SIG-M5 treated with dmso at 0.1 percent for 504 hours (cell line): ENCODE measurements around the gene PSMD2.
"Not testable (repeated sequence)": the region's sequence is repeated elsewhere in the genome, so short reads cannot be mapped to it uniquely, and the experiment has no call there.

ENCODE experiments used
- DNase-seq: peaks from one replicate; lab custom pipeline; 2025; ENCODE audit not compliant: unreplicated experiment; lab: John Stamatoyannopoulos, UW

The PSMD2 gene

DNA sequence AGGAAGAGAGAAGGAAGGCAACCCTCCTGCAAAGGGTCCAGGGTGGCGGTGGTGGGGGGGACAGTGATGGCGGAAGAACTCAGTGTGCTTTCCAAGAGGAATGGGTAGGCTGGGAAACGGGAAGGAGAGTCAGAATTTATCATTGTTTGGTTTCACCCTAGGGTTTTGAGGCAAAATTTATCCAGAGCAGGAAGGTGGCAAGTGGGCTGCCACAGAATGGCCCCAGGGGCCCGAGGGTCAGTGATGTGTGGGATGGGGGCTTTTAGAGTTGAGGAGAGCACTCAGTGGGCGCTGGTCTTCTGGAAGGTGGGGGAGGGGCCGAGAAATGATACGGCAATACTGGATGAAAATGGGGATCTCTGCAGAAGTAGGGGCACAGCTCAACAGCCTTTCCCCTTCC is 38.9 kb downstream of the PSMD2 start:
- no peak for DNase-seq

GRCh38 chr3:184338511-184338945 is 39.5 kb downstream of the PSMD2 start:
- DNase-seq = no peak

DNA sequence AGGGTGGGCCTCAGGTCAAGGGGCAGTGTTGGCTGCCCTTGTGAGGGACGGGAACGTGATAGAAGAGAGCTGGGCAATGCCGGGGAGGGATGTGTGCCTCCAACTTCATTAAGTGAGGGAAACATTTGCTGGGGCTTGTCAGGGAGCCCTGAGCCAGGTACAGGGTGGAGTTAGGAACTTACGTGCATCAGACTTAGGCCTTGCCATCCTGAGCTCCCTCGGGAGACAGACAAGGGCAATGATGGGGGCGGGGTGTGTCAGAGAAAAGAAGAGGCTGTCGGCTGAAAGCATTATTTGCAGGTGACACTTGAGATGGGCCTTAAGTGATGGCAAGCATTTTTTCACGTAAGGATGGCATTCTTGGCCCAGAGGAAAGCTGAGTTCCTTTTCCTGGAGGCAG is 40.0 kb downstream of the PSMD2 start:
- DNase-seq = no peak

DNA sequence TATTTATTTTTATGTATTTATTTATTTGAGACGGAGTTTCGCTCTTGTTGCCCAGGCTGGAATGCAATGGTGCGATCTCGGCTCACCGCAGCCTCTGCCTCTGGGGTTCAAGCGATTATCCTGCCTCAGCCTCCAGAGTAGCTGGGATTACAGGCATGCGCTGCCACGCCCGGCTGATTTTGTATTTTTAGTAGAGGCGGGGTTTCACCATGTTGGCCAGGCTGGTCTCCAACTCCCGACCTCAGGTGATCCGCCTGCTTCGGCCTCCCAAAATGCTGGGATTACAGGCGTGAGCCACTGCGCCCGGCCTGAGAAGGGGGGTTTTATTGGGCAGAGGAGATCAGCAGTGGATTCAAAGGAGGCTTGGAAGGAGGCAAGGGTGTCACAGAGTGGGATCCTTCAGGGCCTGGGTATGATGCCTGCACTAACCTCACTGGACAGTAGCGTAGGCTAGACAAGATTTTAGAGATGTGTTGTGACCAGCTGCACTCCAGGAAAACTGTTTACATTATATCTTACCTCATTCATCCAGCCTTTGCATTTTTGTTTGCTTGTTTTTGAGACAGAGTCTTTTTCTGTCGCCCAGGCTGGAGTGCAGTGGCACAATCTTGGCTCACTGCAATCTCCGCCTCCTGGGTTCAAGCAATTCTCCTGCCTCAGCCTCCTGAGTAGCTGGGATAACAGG is 40.6 kb downstream of the PSMD2 start:
- DNase-seq = not testable (repeated sequence)

DNA sequence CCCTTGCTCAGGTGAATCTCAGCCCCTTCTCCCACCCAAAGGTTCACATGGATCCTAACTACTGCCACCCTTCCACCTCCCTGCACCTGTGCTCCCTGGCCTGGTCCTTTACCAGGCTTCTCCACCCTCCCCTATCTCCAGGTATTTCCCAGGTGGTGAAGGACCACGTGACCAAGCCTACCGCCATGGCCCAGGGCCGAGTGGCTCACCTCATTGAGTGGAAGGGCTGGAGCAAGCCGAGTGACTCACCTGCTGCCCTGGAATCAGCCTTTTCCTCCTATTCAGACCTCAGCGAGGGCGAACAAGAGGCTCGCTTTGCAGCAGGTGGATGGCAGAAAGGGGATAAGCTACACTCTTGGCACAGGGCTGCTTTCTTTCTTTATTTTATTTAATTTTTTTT is 42.9 kb downstream of the PSMD2 start:
- no peak for DNase-seq

- DNase-seq = no peak
These were observed 44.3 kb downstream of the PSMD2 start for GRCh38 chr3:184343200-184343876.

DNA sequence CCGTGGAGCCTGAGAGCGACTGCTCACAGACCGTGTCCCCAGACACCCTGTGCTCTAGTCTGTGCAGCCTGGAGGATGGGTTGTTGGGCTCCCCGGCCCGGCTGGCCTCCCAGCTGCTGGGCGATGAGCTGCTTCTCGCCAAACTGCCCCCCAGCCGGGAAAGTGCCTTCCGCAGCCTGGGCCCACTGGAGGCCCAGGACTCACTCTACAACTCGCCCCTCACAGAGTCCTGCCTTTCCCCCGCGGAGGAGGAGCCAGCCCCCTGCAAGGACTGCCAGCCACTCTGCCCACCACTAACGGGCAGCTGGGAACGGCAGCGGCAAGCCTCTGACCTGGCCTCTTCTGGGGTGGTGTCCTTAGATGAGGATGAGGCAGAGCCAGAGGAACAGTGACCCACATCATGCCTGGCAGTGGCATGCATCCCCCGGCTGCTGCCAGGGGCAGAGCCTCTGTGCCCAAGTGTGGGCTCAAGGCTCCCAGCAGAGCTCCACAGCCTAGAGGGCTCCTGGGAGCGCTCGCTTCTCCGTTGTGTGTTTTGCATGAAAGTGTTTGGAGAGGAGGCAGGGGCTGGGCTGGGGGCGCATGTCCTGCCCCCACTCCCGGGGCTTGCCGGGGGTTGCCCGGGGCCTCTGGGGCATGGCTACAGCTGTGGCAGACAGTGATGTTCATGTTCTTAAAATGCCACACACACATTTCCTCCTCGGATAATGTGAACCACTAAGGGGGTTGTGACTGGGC is 45.7 kb downstream of the PSMD2 start:
- DNase-seq = no peak

DNA sequence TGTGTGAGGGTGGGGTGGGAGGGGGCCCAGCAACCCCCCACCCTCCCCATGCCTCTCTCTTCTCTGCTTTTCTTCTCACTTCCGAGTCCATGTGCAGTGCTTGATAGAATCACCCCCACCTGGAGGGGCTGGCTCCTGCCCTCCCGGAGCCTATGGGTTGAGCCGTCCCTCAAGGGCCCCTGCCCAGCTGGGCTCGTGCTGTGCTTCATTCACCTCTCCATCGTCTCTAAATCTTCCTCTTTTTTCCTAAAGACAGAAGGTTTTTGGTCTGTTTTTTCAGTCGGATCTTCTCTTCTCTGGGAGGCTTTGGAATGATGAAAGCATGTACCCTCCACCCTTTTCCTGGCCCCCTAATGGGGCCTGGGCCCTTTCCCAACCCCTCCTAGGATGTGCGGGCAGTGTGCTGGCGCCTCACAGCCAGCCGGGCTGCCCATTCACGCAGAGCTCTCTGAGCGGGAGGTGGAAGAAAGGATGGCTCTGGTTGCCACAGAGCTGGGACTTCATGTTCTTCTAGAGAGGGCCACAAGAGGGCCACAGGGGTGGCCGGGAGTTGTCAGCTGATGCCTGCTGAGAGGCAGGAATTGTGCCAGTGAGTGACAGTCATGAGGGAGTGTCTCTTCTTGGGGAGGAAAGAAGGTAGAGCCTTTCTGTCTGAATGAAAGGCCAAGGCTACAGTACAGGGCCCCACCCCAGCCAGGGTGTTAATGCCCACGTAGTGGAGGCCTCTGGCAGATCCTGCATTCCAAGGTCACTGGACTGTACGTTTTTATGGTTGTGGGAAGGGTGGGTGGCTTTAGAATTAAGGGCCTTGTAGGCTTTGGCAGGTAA is 46.5 kb downstream of the PSMD2 start:
- DNase-seq = peak; percentile 82

- no peak for DNase-seq
These were observed 47.6 kb downstream of the PSMD2 start for GRCh38 chr3:184346480-184347190.

DNA sequence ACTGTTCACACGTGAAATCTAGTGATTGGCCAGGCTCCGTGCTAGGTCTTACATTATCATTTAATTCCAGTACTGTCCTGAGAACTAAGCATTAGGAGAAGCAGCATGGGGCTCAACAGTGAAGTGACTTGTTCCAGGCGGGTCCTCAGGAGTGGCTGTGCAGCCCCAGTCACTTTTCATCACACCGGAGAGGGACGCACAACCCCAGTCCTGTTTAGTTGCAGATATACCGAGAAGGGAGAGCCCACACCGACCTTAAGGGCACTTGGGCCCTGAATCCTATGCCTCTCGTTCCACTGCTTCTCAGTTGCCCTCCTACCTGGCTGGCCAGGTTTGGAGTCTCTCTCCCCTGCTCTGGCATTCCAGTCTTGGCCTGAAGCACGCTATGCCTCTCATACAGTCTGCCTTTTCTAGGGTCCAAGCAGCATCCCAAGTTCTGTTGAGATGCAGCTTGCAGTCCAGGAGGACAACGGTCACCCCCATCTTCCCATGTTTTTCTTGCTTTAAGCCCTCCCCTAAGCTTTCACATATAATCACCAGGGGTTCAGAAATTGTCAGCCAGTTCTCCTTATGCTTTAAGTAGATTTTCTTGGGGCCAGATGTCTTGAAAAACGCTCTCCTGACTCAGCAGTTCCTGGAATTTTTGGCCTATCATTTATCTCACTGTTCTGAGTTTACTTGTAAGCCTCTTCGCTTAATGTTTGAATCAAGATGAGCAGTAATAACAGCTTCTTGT is 48.4 kb downstream of the PSMD2 start:
- DNase-seq = no peak

DNA sequence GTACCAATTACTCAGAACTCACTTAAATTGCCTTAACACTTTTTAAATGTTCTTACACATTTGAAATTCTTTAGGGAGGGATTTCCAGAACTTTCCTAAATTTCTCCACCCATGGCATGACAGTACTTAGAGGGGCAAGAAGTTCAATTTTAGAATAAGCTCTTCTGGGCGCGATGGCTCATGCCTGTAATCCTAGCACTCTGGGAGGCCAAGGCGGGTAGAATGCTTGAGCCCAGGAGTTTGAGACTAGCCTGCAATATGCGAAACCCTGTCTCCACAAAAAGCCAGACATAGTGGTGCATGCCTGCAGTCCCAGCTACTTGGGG is 49.0 kb downstream of the PSMD2 start:
- DNase-seq = no peak

DNA sequence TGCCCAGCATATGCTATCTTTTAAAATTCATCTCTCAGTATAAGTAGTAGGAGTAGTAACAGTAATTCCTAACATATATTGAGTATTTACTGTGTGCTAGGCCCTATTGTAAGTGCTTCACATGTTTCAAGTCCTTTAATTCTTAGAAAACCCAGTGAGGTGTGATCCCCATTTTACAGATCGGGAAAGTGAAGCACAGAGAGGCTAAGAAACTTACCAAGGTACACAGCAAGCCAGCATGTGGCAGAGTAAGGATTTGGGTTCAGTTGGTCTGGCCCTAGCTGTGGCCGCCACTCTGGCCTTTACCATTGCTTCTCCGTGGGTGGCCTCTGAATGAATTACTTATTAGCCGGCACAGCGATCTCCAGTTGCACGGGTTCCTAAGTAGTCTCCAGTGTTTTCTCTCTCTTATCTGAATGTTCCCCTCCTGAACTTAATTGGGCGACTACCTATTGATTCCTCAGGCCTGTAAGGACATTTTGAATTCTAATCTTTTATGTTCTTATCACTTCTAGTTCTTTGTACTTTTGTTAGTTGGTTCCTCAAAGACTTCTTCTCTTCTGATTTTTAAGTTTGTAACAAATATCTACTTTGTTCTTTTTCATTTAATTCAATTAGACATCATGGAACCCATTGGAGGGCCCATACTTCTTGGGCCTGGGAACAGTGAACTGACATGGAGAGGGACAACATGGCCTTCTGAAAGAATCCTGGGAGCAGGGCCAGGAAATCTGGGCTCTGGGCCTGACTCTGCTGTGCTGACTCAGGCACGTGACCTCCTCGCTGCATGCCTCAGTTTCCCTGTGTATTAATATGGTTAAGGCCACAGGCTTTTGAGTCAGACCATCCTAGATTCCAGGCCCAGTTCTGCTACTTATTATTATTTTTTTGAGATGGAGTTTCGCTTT is 50.8 kb downstream of the PSMD2 start:
- no peak for DNase-seq

DNA sequence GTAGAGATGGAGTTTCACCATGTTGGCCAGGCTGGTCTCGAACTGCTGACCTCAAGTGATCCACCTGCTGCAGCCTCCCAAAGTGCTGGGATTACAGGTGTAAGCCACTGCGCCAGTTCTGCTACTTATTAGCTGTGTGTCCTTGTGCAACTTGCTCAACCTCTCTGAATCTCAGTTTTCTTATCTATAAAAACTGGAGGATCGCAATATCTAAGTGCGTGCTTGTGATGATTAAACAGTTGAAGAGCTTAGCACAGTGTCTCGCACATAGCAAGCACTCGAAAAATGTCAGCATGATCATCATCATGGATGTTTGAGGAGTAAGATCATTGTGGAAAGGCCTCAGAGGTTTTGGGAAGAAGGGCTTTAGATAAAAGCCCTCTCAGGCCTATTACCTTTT is 51.6 kb downstream of the PSMD2 start:
- no peak for DNase-seq

- no peak for DNase-seq
These were observed 52.6 kb downstream of the PSMD2 start for GRCh38 chr3:184351511-184352148.

GRCh38 chr3:184352149-184352785 is 53.2 kb downstream of the PSMD2 start:
- DNase-seq = no peak

DNA sequence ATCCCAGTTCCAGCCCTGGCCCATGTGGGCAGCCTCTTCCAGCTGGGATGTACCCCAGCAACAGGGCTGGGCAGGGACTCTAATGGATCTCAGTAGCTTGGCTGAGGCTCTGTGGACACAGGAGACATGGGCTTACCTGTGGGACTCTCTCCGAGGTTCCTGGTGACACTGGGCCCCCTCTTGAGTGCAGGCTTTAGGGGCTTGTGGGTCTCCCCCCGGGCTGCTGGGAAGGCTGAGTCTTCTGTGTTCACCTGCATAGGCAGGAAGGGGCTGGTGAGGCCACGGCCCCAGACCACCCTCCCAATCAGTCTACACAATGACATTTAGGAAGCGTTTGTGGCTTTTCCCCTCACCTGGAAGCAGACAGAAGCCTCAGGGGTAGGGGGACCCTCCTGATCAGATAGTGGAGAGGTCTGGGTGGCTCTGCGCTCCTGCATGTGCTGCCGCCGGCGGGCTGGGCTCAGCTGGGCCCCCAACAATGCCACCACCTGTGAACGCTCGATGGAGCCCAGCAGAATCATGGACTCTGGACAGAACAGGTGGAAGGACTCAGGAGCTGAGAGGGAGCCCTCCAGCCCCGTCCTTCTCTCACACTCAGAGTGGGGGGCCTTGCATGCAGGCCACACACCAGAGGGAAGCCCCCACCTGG is 54.0 kb downstream of the PSMD2 start:
- no peak for DNase-seq

DNA sequence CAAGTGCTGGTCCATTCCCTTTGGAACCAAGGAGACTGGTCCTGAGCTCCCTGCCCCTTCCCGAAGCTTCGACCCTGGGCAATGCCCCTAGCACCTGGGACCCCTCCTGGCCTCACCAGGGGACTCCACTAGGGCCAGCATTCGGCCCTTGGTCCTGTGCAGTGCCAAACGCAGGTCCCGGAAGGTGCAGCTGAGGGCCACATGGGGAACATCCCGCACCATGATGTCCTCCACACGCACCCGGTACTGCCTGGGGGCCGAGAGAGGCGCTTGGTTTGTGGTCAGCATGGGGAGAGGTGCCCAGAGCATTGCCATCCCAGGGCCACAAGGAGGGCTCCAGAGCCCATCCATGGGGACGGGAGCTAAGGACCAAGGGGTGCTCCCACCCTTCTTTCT is 54.5 kb downstream of the PSMD2 start:
- no peak for DNase-seq
